IPS DF 4.7 (cell line): ENCODE measurements around the gene ZNF765.
"Not testable (repeated sequence)": the region's sequence is repeated elsewhere in the genome, so short reads cannot be mapped to it uniquely, and the experiment has no call there.

Experiments used
- DNase-seq: peaks from one replicate; pipeline ENCODE4 v3.0.0-alpha.2; 2013; ENCODE audit warnings: low spot score; ENCODE audit errors: extremely low read depth

Gene ZNF765

GRCh38 chr19:53394974-53395839, at the start of gene ZNF765:
ZNF765 (plus strand) TSS chr19:53395149; CDS start chr19:53398016, 2,867 bp downstream.
- peak; percentile 58 for DNase-seq

DNA sequence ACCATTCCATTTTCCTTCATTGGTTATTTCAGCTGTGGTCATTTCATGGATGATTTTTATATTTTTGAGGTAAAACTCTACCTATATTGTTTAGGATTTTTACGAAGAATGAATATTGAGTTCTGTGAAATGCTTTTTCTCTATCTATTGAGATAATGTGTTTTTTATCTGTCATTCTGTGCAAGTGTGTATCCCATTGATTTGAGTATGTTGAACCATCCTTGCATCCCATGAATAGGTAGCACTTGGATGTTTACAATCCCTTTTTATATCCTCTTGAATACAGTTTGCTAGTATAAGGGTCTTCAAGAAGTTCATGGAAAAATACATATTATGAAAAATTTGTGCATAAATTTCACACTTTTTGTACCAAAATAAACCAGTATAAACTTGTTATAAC, 39.2 kb upstream of the ZNF765 start:
- DNase-seq = no peak

- no peak for DNase-seq
Measured at GRCh38 chr19:53357821-53358581, 36.9 kb upstream of the ZNF765 start.

GRCh38 chr19:53360056-53360455, 34.9 kb upstream of the ZNF765 start:
- DNase-seq = not testable (repeated sequence)

GRCh38 chr19:53365134-53365898, 29.6 kb upstream of the ZNF765 start, which contains the start of gene ZNF525:
ZNF525 (plus strand) TSS chr19:53365705; CDS start chr19:53372282, 6,577 bp downstream.
- peak; percentile 38 for DNase-seq

DNA sequence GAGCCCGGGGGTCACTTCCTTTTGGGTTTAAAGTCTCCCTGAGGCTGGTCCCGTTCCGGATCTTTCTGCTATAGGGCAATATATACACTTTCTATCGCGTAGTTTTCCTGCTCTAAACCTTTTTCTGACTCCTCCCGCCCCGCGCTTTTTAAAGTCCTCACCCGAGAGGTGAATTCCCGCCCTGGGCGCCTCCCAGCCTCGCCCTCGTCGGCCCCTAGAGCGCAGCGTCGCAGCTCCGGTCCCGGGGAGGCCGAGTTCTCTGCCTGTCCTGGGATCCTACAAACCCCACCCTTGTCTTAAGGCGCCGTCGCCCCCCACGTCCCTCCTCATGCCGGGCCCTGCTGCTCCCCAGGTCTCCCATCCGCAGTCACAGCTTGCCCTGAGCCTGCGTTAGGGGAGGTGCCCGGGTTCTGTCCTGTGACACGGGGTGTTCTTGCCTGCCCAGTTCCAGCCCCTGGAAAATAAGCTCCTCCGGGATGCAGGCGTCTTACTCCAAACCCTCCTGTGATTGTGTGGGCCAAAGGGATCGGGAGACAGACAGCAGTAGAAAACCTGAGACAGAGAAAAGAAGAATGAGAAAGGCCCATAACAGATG, 29.0 kb upstream of the ZNF765 start:
- DNase-seq = no peak

- DNase-seq = no peak
Measured at GRCh38 chr19:53372196-53372595, 22.8 kb upstream of the ZNF765 start.

- peak; percentile 46 for DNase-seq
Measured at GRCh38 chr19:53374288-53374687, 20.7 kb upstream of the ZNF765 start.

DNA sequence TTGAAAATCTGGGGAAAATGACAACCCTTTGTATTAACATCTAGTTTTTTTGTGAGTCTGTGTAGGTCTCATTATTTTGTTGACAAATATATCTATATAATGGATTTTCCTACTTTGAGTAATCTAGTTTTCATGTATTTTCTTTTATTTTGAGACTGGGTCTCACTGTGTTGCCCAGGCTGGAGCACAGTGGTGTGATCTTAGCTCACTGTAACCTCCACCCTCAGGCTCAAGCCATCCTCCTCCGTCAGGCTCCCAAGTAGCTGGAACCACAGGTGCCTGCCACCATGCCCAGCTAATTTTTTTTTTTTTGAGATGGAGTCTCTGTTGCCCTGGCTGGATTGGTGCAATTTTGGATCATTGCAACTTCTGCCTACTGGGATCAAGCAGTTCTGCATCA, 20.2 kb upstream of the ZNF765 start:
- DNase-seq = no peak

- DNase-seq = no peak
Measured at GRCh38 chr19:53381376-53381775, 13.6 kb upstream of the ZNF765 start.

DNA sequence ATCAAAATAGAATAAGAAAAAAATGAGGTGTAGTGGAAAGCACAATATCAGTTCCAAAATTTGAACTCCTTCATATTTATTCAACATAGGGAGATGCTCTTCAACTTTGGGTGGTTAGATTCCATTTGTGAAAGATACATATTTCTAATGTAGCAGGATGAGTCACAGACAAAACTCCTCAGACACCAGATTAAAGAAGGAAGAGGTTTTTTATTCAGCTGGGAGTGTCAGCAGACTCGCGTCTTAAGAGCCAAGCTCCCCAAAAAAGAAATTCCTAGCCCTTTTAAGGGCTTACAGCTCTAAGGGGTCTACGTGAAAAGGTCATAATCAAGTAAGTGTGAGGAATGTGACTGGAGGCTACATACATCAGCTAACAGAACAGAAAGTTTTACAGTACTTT, 6.8 kb upstream of the ZNF765 start:
- DNase-seq = no peak

- no peak for DNase-seq
Measured at GRCh38 chr19:53388904-53389303, 6.0 kb upstream of the ZNF765 start.

DNA sequence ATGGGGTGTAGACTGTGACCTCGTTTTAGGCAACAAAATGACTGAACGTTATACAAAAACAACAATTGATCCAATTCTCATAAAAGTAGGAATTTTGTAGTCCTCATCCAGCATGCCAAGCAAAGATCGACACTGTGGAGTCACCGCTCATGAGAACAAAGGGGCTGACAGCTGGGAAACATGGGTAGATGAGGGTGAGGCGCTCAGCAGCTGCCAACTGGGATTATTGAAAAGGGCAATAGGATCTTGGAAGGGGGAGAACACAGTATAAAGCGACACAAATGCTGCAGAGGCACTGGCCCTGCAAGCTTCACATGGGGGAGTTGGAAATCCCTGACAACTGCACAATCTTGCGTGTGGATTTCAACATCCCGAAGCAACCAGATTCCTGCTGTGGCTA, 5.4 kb upstream of the ZNF765 start:
- DNase-seq = no peak

GRCh38 chr19:53389978-53390377, 5.0 kb upstream of the ZNF765 start:
- DNase-seq = peak; percentile 49

DNA sequence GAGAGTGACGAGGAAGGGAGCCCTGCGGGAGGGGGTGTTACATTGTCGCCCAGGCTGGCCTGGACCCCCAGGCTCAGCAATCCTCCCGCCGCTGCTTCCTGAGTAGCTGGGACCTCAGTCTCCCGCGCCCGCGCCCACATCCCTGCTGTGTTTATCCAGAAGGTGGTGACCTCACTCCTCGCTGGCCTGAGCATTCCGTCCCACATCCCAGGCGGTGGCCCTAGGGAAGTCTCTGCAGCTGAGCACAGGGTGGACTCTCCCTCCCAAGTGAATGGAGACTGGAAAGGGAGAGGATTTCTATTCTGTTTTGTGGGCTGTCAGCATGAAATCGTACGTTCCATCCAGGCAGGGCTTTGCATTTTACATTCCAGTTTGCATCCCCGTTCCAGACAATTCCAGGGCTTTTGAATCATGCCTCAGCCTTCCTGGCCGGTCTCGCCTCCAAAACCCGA, 401 bp upstream of the ZNF765 start:
- DNase-seq = no peak

DNA sequence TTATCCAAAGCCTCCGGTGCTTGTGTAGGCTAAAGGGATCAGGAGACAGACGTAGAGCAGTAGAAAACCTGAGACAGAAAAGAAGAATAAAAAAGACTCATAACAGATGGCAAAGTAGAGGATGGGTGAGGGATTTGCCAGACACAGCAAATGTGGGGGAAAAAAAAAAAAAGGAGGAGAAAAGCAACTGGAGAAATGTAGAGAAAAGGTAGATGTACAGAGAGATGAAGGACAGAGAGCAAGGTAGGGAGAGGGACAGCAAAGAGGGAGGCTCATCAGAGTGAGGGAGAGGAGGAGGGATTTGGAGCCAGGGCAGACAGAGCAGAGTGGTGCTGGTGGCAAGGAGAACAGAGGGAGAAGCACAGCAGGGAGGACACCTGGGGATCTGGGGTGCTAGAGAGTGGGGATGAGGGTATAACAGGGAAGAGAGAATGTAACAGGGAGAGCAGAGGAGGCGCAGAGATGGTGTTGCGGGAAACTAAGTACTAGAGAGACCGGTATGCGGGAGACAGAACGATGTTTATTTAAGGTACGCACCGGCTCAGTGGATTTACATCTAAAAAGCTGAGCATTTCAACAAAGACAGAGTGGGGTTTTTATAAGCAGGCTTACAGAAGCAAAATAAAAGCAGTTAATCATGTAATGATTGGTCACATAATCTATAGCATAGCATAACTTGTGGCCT, 1.0 kb downstream of the ZNF765 start:
- not testable (repeated sequence) for DNase-seq

GRCh38 chr19:53396525-53396868, 1.5 kb downstream of the ZNF765 start:
- no peak for DNase-seq

GRCh38 chr19:53397918-53398317, 3.0 kb downstream of the ZNF765 start:
- not testable (repeated sequence) for DNase-seq

DNA sequence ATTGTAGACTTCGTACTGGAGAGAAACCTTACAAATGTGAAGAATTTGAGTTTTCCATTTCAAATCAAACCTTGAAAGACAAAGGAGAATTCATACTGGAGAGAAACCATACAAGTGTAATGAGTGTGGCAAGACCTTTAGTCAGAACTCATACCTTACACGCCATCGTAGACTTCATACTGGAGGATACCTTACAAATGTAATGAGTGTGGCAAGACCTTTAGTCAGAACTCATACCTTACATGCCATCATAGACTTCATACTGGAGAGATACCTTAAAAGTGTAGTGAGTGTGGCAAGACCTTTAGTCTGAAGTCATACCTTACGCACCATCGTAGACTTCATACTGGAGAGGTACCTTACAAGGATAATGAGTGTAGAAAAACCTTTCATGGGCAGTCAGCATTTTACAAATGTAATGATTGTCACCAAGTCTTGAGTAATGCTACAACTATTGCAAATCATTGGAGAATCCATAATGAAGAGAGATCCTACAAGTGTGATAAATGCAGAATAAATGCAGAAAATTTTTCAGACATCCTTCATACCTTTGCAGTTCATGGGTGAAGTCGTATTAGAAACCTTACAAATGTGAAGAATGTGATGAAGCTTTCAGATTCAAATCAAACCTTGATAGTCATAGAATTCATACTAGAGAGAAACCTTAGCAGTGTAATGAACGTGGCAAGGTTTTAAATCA, 14.7 kb downstream of the ZNF765 start:
- no peak for DNase-seq
